Suprapubic skin (tissue), 4 donors: ENCODE results near the gene MCRIP1.

ENCODE experiments used
- EP300 ChIP-seq: sonication (generic); formaldehyde crosslinking; IDR thresholded peaks from one replicate; pipeline ENCODE4 v1.6.1; 2017; ENCODE audit warnings: antibody characterized with exemption
- POLR2A ChIP-seq, 2 donors: fragments of 450-650 bp; IDR thresholded peaks; one replicate each; pipeline ENCODE4 v1.6.1; 2017; ENCODE audit warnings: antibody characterized with exemption in 2 of 2, mild to moderate bottlenecking in 2 of 2, moderate library complexity in 2 of 2
- POLR2AphosphoS5 ChIP-seq, 3 donors: sonication (generic); formaldehyde crosslinking; IDR thresholded peaks; one replicate each; pipeline ENCODE4 v1.6.1; 2017; ENCODE audit warnings: antibody characterized with exemption in 3 of 3
- TF ChIP-seq, protein P1 (sequence below), 2 donors: fragments of 200-600 bp in 1 of 2; fragments of 450-650 bp in 1 of 2; sonication (generic) in 1 of 2; IDR thresholded peaks; one replicate each; pipeline ENCODE4 v1.5.1; 2016 to 2019; ENCODE audit warnings: antibody characterized with exemption in 2 of 2, mild to moderate bottlenecking in 1 of 2, moderate library complexity in 1 of 2

DNA sequence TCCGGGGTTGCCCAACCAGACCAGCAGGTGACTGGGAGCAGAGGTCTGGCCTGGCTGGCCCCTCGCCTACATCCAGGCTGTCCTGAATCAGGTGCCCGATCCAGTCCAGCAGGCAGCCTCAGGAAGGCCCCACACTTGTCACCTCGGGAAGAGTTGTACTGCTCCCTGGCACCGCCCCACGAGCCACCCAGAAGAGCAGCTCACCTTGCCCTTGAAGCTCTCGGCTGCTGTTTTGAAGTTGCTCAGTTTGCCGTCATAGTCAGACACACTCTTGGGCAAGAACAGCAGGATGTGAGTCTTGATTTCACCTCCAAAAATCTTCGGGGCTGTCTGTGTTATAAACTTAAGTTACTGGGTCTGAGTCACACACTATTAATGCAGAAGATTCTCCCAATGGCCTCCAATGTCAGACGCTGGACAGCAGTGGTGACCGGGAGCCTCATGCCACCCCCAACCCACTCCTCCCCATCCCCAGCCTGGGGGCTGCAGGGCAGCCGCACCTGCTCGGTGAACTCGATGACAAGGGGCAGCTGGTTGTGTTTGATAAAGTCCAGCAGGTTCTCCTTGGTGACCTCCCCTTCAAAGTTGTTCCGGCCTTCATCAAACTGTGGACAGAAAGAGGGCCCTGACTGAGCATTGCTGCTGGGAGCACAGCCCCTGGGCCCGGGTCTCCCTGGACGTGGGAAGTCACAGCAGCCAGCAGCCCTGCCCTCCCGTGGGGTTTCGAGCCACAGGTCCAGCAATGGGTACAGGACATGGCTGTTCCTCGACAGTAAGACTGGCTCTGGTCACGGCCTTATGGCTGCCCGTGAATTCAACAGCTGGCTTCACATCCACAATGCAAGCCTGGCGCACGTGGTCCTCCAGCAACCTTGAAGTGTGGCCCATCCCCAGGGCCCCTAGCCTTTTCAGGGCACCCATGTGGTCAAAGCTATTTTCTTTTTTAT, 13.9 kb upstream of the MCRIP1 start:
- TF ChIP-seq, protein P1, sequence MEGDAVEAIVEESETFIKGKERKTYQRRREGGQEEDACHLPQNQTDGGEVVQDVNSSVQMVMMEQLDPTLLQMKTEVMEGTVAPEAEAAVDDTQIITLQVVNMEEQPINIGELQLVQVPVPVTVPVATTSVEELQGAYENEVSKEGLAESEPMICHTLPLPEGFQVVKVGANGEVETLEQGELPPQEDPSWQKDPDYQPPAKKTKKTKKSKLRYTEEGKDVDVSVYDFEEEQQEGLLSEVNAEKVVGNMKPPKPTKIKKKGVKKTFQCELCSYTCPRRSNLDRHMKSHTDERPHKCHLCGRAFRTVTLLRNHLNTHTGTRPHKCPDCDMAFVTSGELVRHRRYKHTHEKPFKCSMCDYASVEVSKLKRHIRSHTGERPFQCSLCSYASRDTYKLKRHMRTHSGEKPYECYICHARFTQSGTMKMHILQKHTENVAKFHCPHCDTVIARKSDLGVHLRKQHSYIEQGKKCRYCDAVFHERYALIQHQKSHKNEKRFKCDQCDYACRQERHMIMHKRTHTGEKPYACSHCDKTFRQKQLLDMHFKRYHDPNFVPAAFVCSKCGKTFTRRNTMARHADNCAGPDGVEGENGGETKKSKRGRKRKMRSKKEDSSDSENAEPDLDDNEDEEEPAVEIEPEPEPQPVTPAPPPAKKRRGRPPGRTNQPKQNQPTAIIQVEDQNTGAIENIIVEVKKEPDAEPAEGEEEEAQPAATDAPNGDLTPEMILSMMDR (IDR thresholded peaks at IDR 0.05) = no peak
- TF ChIP-seq POLR2A (IDR thresholded peaks at IDR 0.05) = no peak
- no peak for TF ChIP-seq POLR2AphosphoS5 (IDR thresholded peaks at IDR 0.05)
- no peak for TF ChIP-seq EP300
